HG02759 (cell line): ENCODE results near the gene PDE6C.
"Not testable (repeated sequence)": the region's sequence is repeated elsewhere in the genome, so short reads cannot be mapped to it uniquely, and the experiment has no call there.

ENCODE experiments used
- ATAC-seq: cut with Tn5 transposase; IDR thresholded peaks from one replicate; pipeline ENCODE4 v1.9.1; 2021; ENCODE audit warnings: mild to moderate bottlenecking, moderate library complexity; ENCODE audit not compliant: unreplicated experiment

The PDE6C gene

GRCh38 chr10:93629647-93630305, 17.4 kb downstream of the PDE6C start:
- ATAC-seq: no peak

GRCh38 chr10:93630625-93631557, 18.6 kb downstream of the PDE6C start:
- no peak for ATAC-seq

- no peak for ATAC-seq
Measured at GRCh38 chr10:93639791-93640190, 27.5 kb downstream of the PDE6C start.

GRCh38 chr10:93652857-93653256, 40.5 kb downstream of the PDE6C start:
- no peak for ATAC-seq

GRCh38 chr10:93654201-93654600, 41.9 kb downstream of the PDE6C start:
- ATAC-seq: no peak

GRCh38 chr10:93656155-93656554, 43.8 kb downstream of the PDE6C start:
- no peak for ATAC-seq

- ATAC-seq: no peak
Measured at GRCh38 chr10:93657757-93658156, 45.4 kb downstream of the PDE6C start.

GRCh38 chr10:93666030-93666429, 53.7 kb downstream of the PDE6C start:
- no peak for ATAC-seq

- ATAC-seq: no peak
Measured at GRCh38 chr10:93667795-93668194, 55.5 kb downstream of the PDE6C start.

- ATAC-seq: no peak
Measured at GRCh38 chr10:93670372-93670771, 58.0 kb downstream of the PDE6C start.

- no peak for ATAC-seq
Measured at GRCh38 chr10:93671042-93671441, 58.7 kb downstream of the PDE6C start.

GRCh38 chr10:93672022-93672678, 59.8 kb downstream of the PDE6C start:
- no peak for ATAC-seq

GRCh38 chr10:93672890-93673289, 60.6 kb downstream of the PDE6C start:
- ATAC-seq: no peak

GRCh38 chr10:93673791-93674190, 61.5 kb downstream of the PDE6C start:
- no peak for ATAC-seq

GRCh38 chr10:93678386-93678785, 66.0 kb downstream of the PDE6C start:
- ATAC-seq: no peak

GRCh38 chr10:93678805-93679587, 66.7 kb downstream of the PDE6C start:
- ATAC-seq: no peak

- ATAC-seq: no peak
Measured at GRCh38 chr10:93680412-93681047, 68.2 kb downstream of the PDE6C start.

GRCh38 chr10:93687737-93688136, 75.4 kb downstream of the PDE6C start:
- ATAC-seq: no peak

- no peak for ATAC-seq
Measured at GRCh38 chr10:93695740-93696139, 83.4 kb downstream of the PDE6C start.

GRCh38 chr10:93696582-93696981, 84.2 kb downstream of the PDE6C start:
- not testable (repeated sequence) for ATAC-seq
